ENCODE data around the gene SYT11. TPM values are rescaled to one million over a fixed set of nuclear protein-coding genes. Genes with fewer than 3 reads are reported as not detected.

Gene SYT11
- total and polyA plus RNA-seq, 2 experiments from 2014 or later = 0.39 to 2.0 TPM

GRCh38 chr1:155909894-155910293 lies 50.5 kb downstream of the SYT11 start:
- Histone ChIP-seq H3K9me2 (replicated peaks; ENCODE audit: insufficient read depth) (no peaks in the 10 kb centered on the region), H3K4me3 (peak overlapping the region; percentile 80), H3K36me3 (replicated peaks; ENCODE audit: insufficient read depth, low read depth) (no peaks in the 10 kb centered on the region), H4K20me1 (ENCODE audit: insufficient read depth, poor library complexity, severe bottlenecking) (no peaks in the 10 kb centered on the region), H3K27ac (peak overlapping the region; percentile 95), H3K4me1 (ENCODE audit: insufficient read depth) (peaks cover 7% of the 10 kb centered on the region), H3K9me3 (ENCODE audit: low read depth) (no peaks in the 10 kb centered on the region), H3K27me3 (no peaks in the 10 kb centered on the region), H3K4me2 (peak overlapping the region; percentile 82), H3K79me2 (peaks cover 40% of the 10 kb centered on the region), H2AFZ (no peak overlapping the region)
- DNase-seq (ENCODE audit: low spot score) = peak; percentile 50
- TF ChIP-seq EZH2 (IDR thresholded peaks at IDR 0.05; ENCODE audit: borderline replicate concordance) (no peak), CTCF (IDR thresholded peaks at IDR 0.05; ENCODE audit: poor library complexity) (no peak), EZH2phosphoT487 (IDR thresholded peaks at IDR 0.05; ENCODE audit: low read depth, severe bottlenecking, unreplicated experiment) (no peak)
- WGBS (ENCODE audit: low lambda C conversion rate, missing lambda C conversion rate) = 81% methylated on average over 4 of the region's 4 CpGs

- no peaks in the 10 kb centered on the region for H4K20me1 ChIP-seq (ENCODE audit: insufficient read depth, poor library complexity, severe bottlenecking)
- H3K4me1 ChIP-seq (ENCODE audit: insufficient read depth) = peaks cover 7% of the 10 kb centered on the region
- no peaks in the 10 kb centered on the region for H3K9me2 ChIP-seq (replicated peaks; ENCODE audit: insufficient read depth)
- TF ChIP-seq EZH2 (IDR thresholded peaks at IDR 0.05; ENCODE audit: borderline replicate concordance) (no peak), CTCF (IDR thresholded peaks at IDR 0.05; ENCODE audit: poor library complexity) (peak; percentile 8)
- H3K9me3 ChIP-seq (ENCODE audit: low read depth) = no peaks in the 10 kb centered on the region
- no peaks in the 10 kb centered on the region for H3K36me3 ChIP-seq (replicated peaks; ENCODE audit: insufficient read depth, low read depth)
- H3K4me3 ChIP-seq = peak overlapping the region; percentile 80
- H3K27me3 ChIP-seq = no peaks in the 10 kb centered on the region
- peak overlapping the region; percentile 84 for H2AFZ ChIP-seq
- WGBS (ENCODE audit: low lambda C conversion rate, missing lambda C conversion rate) = 2% methylated on average over 11 of the region's 11 CpGs
- H3K27ac ChIP-seq = peak overlapping the region; percentile 95
- peak; percentile 56 for DNase-seq (ENCODE audit: low spot score)
- peaks cover 38% of the 10 kb centered on the region for H3K79me2 ChIP-seq
- peak overlapping the region; percentile 82 for H3K4me2 ChIP-seq
Observed at GRCh38 chr1:155910621-155911121, 51.3 kb downstream of the SYT11 start.

- Histone ChIP-seq H2AFZ (peak within 1 kb of the TSS; percentile 84), H3K27ac (peak within 1 kb of the TSS; percentile 95)
Observed at GRCh38 chr1:155911156-155912055, 52.0 kb downstream of the SYT11 start, which contains the start of gene RIT1. Gene RIT1, minus strand, starts transcription at chr1:155911349. Its CDS starts 588 bp downstream, at chr1:155910761.

More at GRCh38 chr1:155911156-155912055, 52.0 kb downstream of the SYT11 start, which contains the start of gene RIT1:
- H3K4me1 ChIP-seq (ENCODE audit: insufficient read depth) = peaks cover 7% of the 10 kb centered on the region
- no peaks in the 10 kb centered on the region for H3K9me3 ChIP-seq (ENCODE audit: low read depth)
- H3K79me2 ChIP-seq = peaks cover 33% of the 10 kb centered on the region
- DNase-seq (ENCODE audit: low spot score) = peak; percentile 94
- peak within 1 kb of the TSS; percentile 80 for H3K4me3 ChIP-seq
- peak within 1 kb of the TSS; percentile 82 for H3K4me2 ChIP-seq
- no peaks in the 10 kb centered on the region for H3K27me3 ChIP-seq
- H4K20me1 ChIP-seq (ENCODE audit: insufficient read depth, poor library complexity, severe bottlenecking) = no peaks in the 10 kb centered on the region
- H3K36me3 ChIP-seq (replicated peaks; ENCODE audit: insufficient read depth, low read depth) = peaks cover 2% of the 10 kb centered on the region
- 9% methylated on average over 31 of the region's 34 CpGs for WGBS (ENCODE audit: low lambda C conversion rate, missing lambda C conversion rate)
- H3K9me2 ChIP-seq (replicated peaks; ENCODE audit: insufficient read depth) = no peaks in the 10 kb centered on the region
- TF ChIP-seq CTCF (IDR thresholded peaks at IDR 0.05; ENCODE audit: poor library complexity) (peak; percentile 0), EZH2 (IDR thresholded peaks at IDR 0.05; ENCODE audit: borderline replicate concordance) (no peak), EZH2phosphoT487 (IDR thresholded peaks at IDR 0.05; ENCODE audit: low read depth, severe bottlenecking, unreplicated experiment) (no peak)
